ENCODE results near the gene MYBPC2.

GRCh38 chr19:50498219-50499056 lies 65.7 kb downstream of the MYBPC2 start:
- TF ChIP-seq, protein P1, sequence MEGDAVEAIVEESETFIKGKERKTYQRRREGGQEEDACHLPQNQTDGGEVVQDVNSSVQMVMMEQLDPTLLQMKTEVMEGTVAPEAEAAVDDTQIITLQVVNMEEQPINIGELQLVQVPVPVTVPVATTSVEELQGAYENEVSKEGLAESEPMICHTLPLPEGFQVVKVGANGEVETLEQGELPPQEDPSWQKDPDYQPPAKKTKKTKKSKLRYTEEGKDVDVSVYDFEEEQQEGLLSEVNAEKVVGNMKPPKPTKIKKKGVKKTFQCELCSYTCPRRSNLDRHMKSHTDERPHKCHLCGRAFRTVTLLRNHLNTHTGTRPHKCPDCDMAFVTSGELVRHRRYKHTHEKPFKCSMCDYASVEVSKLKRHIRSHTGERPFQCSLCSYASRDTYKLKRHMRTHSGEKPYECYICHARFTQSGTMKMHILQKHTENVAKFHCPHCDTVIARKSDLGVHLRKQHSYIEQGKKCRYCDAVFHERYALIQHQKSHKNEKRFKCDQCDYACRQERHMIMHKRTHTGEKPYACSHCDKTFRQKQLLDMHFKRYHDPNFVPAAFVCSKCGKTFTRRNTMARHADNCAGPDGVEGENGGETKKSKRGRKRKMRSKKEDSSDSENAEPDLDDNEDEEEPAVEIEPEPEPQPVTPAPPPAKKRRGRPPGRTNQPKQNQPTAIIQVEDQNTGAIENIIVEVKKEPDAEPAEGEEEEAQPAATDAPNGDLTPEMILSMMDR (IDR thresholded peaks at IDR 0.05; ENCODE audit: insufficient read depth, low read depth, low read length), result no peak
- TF ChIP-seq EZH2 (IDR thresholded peaks at IDR 0.05; ENCODE audit: insufficient read depth, low read length), result no peak
